HG03439 (cell line): Measurements from ENCODE around the gene KIF21A.

Experiments used
- ATAC-seq: cut with Tn5 transposase; IDR thresholded peaks from one replicate; pipeline ENCODE4 v1.9.1; 2021; ENCODE audit warnings: mild to moderate bottlenecking, moderate library complexity; ENCODE audit not compliant: unreplicated experiment

The KIF21A gene

GRCh38 chr12:39440101-39440500 lies 2.8 kb downstream of the KIF21A start:
- no peak for ATAC-seq

DNA sequence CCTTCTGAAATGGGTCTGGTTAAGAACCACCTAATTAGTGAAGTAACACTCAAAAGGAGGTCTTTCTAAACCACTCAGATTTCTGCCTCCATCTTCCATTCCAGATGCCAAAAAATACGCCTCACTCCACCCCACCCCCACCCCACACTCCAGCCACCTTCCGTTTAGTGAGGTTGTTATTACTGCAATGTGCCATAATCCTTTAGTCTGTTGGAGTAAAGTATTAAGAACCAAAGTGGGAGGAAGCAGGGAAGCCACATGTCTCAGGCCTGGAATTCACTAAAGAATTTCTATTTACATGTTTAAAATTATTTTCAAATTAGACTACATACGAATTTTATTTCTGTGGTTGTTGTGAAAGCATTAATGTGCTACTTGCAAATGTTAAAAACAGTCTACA lies 7.4 kb downstream of the KIF21A start:
- no peak for ATAC-seq

- no peak for ATAC-seq
Measured at GRCh38 chr12:39431797-39432196, 11.1 kb downstream of the KIF21A start.

DNA sequence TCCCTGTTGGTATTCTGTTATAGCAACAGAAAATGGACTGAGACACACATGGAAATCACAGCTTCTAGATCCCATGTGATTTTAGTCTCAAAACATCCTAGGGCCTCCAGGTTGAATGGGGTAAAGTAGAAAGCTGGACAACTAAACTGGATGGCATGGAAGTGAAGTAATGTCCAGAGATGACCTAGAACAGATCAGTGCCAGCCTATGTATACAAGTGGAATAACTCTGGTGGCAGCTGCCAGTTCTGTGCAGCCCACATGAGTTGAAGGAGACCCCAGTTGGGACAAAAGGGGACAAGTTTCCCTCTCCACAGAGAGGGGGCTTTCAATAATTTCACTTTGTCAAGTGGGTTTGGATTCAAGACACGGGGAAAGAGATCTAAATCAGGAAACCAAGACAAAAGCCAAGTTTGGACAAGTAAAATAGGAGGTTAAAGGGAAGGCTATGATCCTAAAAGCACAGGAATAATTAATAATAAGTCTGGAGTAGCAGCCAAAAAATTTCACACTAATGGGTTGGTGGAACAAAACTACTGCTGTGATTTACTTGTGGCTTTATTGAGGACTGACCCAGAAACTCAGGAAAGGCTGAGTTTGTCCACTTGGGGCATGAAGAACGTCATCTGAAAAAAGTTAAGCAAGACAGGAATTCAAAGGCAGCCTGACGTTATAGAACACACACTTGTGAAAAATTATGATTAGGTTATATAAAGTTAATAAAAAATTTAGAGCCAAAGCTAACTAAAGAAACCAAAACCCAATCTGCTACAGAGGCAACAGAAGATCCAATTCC lies 11.7 kb downstream of the KIF21A start:
- no peak for ATAC-seq

GRCh38 chr12:39429809-39430208 lies 13.1 kb downstream of the KIF21A start:
- no peak for ATAC-seq

DNA sequence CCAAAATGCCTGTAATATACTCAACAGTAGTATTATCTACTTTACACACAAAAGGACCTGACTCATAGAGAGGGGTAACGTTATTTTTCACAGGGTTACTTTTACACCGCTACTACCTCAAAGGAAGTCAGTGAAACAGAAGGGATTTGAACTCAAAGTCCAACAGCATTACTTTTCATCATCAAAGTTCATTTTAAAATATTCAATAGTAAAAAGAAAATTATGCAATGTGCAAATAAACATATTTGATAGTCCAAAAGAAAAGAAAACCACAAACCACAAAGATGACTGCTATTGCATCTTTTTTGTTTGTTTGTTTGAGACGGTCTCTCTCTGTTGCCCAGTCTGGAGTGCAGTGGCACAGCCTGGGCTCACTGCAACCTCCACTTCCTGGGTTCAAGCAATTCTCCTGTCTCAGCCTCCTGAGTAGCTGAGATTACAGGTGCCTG lies 15.5 kb downstream of the KIF21A start:
- no peak for ATAC-seq

DNA sequence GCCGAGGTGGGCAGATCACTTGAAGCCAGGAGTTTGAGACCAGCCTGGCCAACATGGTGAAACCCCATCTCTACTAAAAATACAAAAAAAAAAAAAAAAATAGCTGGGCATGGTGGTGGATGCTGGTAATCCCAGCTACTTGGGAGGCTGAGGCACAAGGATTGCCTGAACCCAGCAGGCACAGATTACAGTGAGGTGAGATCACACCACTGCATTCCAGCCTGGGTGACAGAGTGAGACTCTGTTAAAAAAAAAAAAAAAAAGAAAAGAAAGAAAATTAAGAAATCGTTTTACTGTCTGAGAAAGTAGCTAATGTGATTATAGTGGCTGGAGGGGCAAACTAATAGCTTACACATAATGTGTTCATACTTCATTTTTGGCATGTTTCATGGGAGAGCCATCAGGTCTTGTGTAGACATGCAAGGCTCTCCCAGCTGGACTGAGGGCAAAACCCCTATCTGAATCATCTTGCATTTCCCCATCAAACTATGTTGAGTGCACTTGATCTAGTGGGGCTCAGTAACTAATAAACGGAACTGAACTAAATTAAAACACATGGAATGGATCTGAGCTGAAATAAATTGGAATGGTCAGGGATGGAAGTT lies 16.2 kb downstream of the KIF21A start:
- no peak for ATAC-seq

- no peak for ATAC-seq
Measured at GRCh38 chr12:39420043-39420442, 22.9 kb downstream of the KIF21A start.

GRCh38 chr12:39419471-39419870 lies 23.4 kb downstream of the KIF21A start:
- no peak for ATAC-seq

DNA sequence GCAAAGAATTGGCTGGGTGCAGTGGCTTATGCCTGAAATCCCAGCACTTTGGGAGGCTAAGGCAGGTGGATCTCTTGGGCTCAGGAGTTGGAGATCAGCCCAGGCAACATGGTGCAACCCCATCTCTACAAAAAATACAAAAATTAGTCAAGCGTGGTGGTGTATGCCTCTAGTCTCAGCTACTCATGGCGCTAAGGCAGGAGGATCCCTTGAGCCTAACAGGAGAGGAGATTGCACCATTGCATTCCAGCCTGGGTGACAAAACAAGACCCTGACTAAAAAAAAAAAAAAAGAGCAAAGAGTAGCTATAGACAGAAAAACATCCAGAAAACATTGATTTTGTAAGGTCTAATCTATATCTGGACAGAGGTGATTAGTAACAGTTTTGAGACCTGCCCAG lies 25.0 kb downstream of the KIF21A start:
- no peak for ATAC-seq

- no peak for ATAC-seq
Measured at GRCh38 chr12:39413836-39414771, 28.8 kb downstream of the KIF21A start.

GRCh38 chr12:39412210-39412609 lies 30.7 kb downstream of the KIF21A start:
- no peak for ATAC-seq

DNA sequence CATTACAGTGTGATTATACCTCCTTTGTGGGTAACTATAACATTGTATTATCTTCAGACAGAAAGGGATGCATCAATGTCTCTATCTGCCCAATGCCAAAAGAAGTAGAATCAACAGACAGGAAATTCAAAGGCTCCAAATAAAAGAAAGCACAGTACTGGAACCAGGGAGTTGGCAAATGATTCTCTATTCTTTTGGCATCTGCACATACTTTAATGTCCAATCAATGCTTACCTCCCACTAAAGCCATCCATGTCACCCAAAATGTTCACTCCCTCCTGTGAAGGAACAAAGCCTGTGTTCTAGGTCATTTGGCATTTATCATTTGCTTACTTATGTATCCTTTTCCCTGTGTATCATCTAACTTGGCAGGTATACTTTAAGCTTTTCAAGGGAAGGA lies 36.7 kb downstream of the KIF21A start:
- no peak for ATAC-seq

DNA sequence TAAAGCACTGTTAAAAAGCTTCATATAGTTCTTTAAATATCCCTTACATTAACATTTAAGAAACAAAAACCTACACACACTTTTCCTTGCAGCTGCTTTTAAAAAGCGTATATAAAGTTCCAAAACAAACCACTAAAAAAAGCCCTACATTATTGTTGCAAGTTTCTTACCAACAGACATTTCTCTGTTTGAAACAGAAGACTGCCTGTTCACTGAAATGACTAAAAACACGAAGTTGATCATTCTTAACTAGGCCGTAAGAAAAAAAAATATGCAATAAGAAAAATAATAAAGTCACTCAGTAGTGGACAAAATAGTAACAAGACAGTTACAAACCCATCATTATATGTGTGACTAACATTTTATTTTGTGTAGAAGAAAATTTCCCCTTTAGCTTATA lies 37.3 kb downstream of the KIF21A start:
- ATAC-seq = no peak

DNA sequence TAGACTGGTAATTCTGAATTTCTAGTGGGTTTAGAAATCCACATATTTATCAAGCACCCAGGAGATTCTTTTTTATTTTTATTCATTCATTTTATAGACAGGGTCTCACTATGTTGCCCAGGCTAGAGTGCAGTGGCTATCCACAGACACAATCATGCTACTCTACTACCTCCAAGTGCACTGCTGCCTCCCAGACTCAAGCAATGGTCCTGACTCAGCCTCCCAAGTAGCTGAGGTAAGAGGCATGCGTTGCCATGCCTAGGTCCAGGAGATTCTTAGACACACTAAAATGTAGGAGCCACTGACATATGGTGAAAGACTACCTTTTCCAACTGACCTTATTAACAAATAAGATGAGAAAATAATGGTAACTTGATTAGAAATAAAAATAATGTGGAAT lies 38.9 kb downstream of the KIF21A start:
- no peak for ATAC-seq

DNA sequence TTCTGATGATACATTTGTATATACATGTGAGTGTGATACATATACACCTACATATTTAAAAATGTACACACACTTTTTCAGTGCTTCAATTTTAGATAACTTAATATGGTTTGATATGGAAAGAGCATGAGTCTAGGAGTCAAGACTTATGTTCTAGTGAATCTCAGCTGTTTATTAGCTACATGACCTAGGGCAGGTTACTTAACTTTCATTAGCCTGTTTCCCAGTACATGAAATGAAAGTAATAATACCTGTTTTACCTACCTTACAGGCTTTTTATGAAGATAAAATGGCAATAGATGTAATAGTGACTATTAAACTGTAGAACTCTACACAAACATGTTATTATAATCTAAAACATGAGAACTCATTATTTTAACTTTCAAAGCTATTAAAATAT lies 39.5 kb downstream of the KIF21A start:
- ATAC-seq = no peak

- no peak for ATAC-seq
Measured at GRCh38 chr12:39402922-39403321, 40.0 kb downstream of the KIF21A start.

DNA sequence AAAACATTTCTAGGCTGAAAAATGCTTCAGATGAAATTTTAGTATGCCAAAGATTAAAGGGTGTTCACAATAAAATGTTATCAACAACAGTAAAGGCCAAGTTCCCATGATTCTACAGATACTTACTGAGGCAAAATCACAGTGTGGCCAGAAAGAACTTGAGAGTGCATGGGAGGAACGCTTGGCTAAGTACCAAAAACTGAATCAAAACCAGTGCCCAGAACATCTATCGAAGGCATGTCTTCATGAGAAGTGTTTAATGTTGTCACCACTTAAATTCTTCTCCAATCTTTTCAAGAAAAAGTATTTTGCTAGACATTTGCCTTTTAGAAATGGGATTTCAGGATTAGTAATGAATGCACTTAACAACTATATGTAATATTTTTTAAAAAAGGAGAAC lies 41.5 kb downstream of the KIF21A start:
- ATAC-seq = no peak

- ATAC-seq = no peak
Measured at GRCh38 chr12:39395866-39396265, 47.1 kb downstream of the KIF21A start.

DNA sequence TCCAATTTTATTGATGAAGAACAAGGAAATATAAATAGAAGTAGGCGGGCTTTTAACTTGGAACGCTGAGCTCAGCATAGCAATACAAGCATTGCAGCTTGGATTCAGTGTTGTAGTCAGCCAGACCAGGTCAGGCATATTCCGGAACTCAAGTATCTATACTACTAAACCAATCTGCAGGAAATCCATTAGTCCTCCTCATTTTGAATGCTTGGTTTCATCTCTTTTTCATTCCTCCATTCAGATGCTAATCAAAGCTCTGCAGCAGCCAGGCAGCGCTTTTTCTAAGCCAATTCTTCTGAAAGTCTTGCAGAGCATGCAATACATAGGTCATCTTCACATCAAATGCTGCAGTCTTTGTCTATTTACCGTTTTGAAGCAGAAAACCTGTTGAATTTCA lies 49.0 kb downstream of the KIF21A start:
- ATAC-seq = no peak

DNA sequence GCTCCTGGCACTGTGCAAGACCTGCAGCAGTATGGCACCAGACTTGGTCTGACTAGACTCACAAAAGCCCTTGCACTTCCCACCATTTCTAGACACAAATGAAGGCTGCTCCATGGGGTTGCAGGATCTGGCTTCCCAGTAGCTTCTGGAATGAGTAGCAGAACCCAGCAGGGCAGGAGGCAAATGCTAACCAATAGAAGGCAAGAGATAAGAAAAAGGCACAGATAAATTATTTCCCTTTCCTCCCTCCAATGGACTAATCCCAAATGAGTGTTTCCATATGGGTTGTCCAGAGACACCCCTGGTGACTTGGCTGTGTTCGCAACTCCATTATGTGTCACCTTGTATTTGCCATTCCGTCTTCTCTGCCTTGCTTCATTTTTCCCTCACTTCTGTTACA lies 49.7 kb downstream of the KIF21A start:
- no peak for ATAC-seq
